ENCODE results near the gene ACOT11. TPM values are rescaled to one million over a fixed set of nuclear protein-coding genes. Genes with fewer than 3 reads are reported as not detected.

Gene ACOT11
- total and polyA plus RNA-seq, 9 of the 15 experiments (the other 6 are each of a cell fraction or from before 2014, with no cell fraction given) = 0.04 to 1.2 (median 0.64) TPM; not detected in 2

DNA sequence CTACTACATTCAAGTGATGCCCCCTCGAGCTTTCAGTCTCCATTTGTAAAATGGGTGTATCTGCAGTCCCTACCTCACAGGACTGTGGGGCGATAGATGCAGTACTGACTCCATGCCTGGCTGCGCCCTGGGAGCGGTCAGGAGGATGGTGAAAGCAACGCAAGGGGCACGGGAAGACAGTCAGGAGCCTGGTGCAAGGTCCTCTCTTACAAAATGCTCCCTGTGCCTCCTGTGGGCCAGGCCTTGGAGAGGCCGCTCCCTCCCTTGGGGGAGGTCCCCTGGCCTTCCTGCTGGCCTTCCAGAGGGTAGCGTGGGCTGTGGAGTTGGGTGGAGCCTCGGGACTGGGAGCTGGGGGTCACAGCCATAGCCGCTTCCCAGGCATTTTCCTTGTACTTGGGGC is 53.7 kb downstream of the ACOT11 start:
- FAIRE-seq = no peak
- TF ChIP-seq SP2 (IDR thresholded peaks at IDR 0.05; ENCODE audit: extremely low read depth, low read depth, low read length, poor library complexity, severe bottlenecking) (no peak), PHF20 (IDR thresholded peaks at IDR 0.05; ENCODE audit: partially characterized antibody) (no peak), ZNF41 (CRISPR knock-in tag; conservative IDR thresholded peaks at IDR 0.05) (no peak), ESRRB (CRISPR knock-in tag; IDR thresholded peaks at IDR 0.05; ENCODE audit: borderline replicate concordance) (no peak), ZBTB7A (IDR thresholded peaks at IDR 0.05; ENCODE audit: borderline replicate concordance, control insufficient read depth, low read depth, low read length) (no peak), POLR2A (conservative IDR thresholded peaks at IDR 0.05) (no peak), ZNF717 (CRISPR knock-in tag; IDR thresholded peaks at IDR 0.05) (no peak), ZNF239 (CRISPR knock-in tag; IDR thresholded peaks at IDR 0.05) (no peak), HOXB6 (CRISPR knock-in tag; IDR thresholded peaks at IDR 0.05; ENCODE audit: borderline replicate concordance) (no peak), PCBP1 (IDR thresholded peaks at IDR 0.05; ENCODE audit: low read depth, low read length, poor library complexity, severe bottlenecking) (no peak), ZNF134 (CRISPR knock-in tag; conservative IDR thresholded peaks at IDR 0.05) (no peak), ZSCAN32 (CRISPR knock-in tag; IDR thresholded peaks at IDR 0.05) (no peak), HMG20A (CRISPR knock-in tag; conservative IDR thresholded peaks at IDR 0.05) (no peak), GABPB1 (CRISPR knock-in tag; IDR thresholded peaks at IDR 0.05) (no peak), SRSF9 (IDR thresholded peaks at IDR 0.05; ENCODE audit: borderline replicate concordance, low read depth, low read length) (no peak)
- TF ChIP-seq, protein P1, sequence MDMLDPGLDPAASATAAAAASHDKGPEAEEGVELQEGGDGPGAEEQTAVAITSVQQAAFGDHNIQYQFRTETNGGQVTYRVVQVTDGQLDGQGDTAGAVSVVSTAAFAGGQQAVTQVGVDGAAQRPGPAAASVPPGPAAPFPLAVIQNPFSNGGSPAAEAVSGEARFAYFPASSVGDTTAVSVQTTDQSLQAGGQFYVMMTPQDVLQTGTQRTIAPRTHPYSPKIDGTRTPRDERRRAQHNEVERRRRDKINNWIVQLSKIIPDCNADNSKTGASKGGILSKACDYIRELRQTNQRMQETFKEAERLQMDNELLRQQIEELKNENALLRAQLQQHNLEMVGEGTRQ (CRISPR knock-in tag; IDR thresholded peaks at IDR 0.05) = no peak
- TF ChIP-seq, protein P2, sequence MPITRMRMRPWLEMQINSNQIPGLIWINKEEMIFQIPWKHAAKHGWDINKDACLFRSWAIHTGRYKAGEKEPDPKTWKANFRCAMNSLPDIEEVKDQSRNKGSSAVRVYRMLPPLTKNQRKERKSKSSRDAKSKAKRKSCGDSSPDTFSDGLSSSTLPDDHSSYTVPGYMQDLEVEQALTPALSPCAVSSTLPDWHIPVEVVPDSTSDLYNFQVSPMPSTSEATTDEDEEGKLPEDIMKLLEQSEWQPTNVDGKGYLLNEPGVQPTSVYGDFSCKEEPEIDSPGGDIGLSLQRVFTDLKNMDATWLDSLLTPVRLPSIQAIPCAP (CRISPR knock-in tag; IDR thresholded peaks at IDR 0.05; ENCODE audit: borderline replicate concordance) = no peak
- TF ChIP-seq, protein P3, sequence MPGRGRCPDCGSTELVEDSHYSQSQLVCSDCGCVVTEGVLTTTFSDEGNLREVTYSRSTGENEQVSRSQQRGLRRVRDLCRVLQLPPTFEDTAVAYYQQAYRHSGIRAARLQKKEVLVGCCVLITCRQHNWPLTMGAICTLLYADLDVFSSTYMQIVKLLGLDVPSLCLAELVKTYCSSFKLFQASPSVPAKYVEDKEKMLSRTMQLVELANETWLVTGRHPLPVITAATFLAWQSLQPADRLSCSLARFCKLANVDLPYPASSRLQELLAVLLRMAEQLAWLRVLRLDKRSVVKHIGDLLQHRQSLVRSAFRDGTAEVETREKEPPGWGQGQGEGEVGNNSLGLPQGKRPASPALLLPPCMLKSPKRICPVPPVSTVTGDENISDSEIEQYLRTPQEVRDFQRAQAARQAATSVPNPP (IDR thresholded peaks at IDR 0.05; ENCODE audit: borderline replicate concordance, insufficient read depth, insufficient read length) = no peak

More for the DNA sequence above, 53.7 kb downstream of the ACOT11 start:
- Histone ChIP-seq H3K27ac (ENCODE audit: extremely low read depth, low read depth, low read length) (no peak overlapping the region), H3K36me3 (ENCODE audit: control insufficient read depth, insufficient read depth, low read length) (no peaks in the 10 kb centered on the region), H3K9me1 (ENCODE audit: control insufficient read depth, insufficient read depth, low read length) (no peaks in the 10 kb centered on the region), H4K20me1 (replicated peaks; ENCODE audit: control insufficient read depth, insufficient read depth, low read length) (0 out of 2 replicates have a peak, but pooled peaks cover 3% of the 10 kb centered on the region), H2AFZ (ENCODE audit: low read depth, low read length) (no peak overlapping the region), H3K9ac (ENCODE audit: insufficient read depth in 1 of 2, low read depth in 2 of 2, low read length in 2 of 2) (no peak overlapping the region), H3K4me3 (no peak overlapping the region), H3K4me1 (replicated peaks in 1 of 2; ENCODE audit: control insufficient read depth in 2 of 2, insufficient read depth in 2 of 2, low read length in 2 of 2) (peaks cover 0 to 6% of the 10 kb centered on the region in 2 experiments; a peak in 2 of 5 replicates), H3K4me2 (ENCODE audit: insufficient read depth, low read length) (no peak overlapping the region), H3K79me2 (ENCODE audit: control insufficient read depth, insufficient read depth, low read length) (no peaks in the 10 kb centered on the region), H3K9me3 (replicated peaks; ENCODE audit: control insufficient read depth, insufficient read depth, low read depth, low read length) (no peaks in the 10 kb centered on the region), H3K27me3 (ENCODE audit: control insufficient read depth in 2 of 2, insufficient read depth in 2 of 2, low read length in 2 of 2) (peaks cover 41 to 74% of the 10 kb centered on the region in 2 experiments)
- ATAC-seq (no peak), DNase-seq (ENCODE audit: extremely low read depth in 1 of 4, low spot score in 3 of 4) (no peak)
- BruUV-seq (replicated peaks) = no TSS peak
- in situ Hi-C loops (cut with MboI) (no loop called here), intact Hi-C loops (cut with micrococcal nuclease) (no loop called here)
- POLR2A ChIA-PET = interaction anchor here (1.0 kb wide), 1 partner anchor 11 kb away, joined by 3 read pairs; no protein-coding TSS in a partner anchor
- WGBS (ENCODE audit: insufficient coverage, low coverage, missing lambda C conversion rate) = 6% methylated on average over 10 of the region's 10 CpGs
- CTCF ChIA-PET (ENCODE audit: low intra/inter-chr PET ratio) = no interaction called here
